ENCODE data around the gene SPOCK2.

Gene SPOCK2

DNA sequence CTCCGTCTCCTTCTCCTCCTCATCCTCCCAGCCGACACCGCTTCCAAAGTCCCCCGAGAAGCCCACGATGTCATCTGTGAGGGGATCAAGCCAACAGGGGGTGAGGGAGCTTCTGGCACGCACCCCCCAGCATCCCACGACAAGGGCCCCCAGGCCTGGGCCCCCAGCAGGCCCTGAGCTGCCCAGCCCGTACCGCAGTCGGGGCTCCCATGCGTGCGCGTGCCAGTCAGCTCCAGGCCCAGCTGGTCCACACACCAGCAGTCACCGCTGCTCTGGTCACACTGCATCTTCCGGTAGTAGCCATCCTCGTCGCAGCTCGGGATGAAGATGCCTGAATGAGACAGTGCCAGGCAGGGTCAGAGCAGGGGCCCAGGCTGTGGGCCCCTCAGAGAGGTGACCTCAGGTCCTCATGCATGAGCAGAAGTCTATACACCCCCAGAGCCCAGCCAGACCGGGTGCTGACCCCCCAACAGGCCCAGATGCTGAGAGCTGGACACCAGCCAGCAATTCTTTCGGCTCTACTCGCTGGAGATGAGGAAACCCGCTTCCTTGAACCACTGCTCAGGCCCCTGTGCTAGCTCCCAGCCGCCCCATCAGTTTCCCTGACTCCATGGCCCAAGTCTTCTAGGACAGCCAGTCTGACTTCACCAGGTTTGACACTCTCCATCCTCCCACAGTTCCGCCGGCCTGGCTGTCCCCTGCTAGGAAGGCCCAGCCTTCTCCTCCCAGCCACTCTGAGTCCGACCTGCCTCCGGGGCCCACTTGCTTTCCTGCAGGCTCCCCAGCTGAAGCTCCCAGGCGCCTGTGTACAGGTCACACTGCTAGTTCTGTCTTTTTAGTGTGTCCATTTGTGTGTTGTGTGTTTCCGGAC, 25.3 kb downstream of the SPOCK2 start:
- no peak overlapping the region for H3K27ac ChIP-seq
- TF ChIP-seq, protein P1, sequence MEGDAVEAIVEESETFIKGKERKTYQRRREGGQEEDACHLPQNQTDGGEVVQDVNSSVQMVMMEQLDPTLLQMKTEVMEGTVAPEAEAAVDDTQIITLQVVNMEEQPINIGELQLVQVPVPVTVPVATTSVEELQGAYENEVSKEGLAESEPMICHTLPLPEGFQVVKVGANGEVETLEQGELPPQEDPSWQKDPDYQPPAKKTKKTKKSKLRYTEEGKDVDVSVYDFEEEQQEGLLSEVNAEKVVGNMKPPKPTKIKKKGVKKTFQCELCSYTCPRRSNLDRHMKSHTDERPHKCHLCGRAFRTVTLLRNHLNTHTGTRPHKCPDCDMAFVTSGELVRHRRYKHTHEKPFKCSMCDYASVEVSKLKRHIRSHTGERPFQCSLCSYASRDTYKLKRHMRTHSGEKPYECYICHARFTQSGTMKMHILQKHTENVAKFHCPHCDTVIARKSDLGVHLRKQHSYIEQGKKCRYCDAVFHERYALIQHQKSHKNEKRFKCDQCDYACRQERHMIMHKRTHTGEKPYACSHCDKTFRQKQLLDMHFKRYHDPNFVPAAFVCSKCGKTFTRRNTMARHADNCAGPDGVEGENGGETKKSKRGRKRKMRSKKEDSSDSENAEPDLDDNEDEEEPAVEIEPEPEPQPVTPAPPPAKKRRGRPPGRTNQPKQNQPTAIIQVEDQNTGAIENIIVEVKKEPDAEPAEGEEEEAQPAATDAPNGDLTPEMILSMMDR (conservative IDR thresholded peaks at IDR 0.05): no peak
- no peak for TF ChIP-seq ZFX (IDR thresholded peaks at IDR 0.05)

DNA sequence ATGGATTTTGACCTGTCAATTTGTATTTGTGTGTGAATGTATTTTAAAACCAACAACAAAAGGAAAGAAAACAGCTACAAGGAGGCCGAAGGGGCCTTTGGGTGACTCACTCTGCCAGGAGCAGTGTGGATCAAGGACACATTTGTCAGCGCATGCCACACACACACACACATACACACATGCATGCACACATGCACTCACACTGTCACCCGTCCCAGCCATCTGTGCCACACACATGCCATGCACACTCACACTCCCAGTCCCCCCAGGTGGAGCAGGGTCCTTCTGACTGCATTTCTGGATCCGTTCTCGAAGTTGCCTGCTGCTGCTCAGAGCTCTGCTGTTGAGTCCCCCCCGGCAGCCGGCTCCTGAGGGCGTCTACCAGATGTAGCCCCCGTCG, 26.0 kb downstream of the SPOCK2 start:
- no peak overlapping the region for H3K27ac ChIP-seq
- TF ChIP-seq ZFX (IDR thresholded peaks at IDR 0.05): no peak
- TF ChIP-seq, protein P1 (conservative IDR thresholded peaks at IDR 0.05): no peak

DNA sequence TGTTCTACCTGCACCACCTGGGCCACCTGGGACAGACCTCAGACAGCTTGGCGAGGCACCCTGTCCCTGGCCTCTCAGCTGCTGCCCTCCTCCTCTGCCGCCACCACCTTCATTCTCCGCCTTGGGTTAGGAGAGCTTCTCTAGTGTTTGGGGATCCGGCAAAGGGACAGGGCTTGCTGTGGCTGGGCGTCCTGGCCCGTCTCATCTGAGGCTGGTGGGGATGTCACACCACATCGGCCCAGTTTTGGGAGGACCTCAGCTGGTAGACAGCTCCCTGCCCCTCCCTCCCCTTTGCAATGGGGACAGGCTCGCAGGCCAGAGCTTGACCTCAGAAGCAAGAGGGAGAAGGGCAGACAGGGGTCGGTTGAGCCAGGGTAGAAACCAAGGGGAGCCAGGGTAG, 26.4 kb downstream of the SPOCK2 start:
- no peak for TF ChIP-seq ZFX (IDR thresholded peaks at IDR 0.05)
- TF ChIP-seq, protein P1 (conservative IDR thresholded peaks at IDR 0.05): no peak
- no peak overlapping the region for H3K27ac ChIP-seq

DNA sequence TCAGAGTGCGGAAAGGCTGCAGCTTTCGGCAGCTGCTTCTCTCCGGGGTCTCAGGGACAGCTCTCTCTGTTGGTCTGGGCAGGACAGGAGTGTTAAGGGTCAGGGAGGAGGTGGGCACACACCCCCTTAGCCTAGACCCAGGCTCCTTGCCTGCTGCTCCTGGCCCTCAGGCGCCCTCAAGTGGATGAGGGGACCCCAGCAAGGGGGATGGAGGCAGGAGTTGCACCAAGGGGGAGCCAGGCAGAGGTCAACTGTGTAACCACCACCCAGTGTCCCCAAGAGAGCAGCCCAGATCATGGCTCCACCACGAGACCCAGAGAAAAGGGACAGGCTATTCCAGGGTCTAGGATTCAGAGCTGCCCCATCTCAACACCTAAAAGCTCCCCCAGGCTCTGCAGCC, 26.9 kb downstream of the SPOCK2 start:
- no peak for TF ChIP-seq ZFX (IDR thresholded peaks at IDR 0.05)
- TF ChIP-seq, protein P1 (conservative IDR thresholded peaks at IDR 0.05): no peak
- H3K27ac ChIP-seq: no peak overlapping the region

DNA sequence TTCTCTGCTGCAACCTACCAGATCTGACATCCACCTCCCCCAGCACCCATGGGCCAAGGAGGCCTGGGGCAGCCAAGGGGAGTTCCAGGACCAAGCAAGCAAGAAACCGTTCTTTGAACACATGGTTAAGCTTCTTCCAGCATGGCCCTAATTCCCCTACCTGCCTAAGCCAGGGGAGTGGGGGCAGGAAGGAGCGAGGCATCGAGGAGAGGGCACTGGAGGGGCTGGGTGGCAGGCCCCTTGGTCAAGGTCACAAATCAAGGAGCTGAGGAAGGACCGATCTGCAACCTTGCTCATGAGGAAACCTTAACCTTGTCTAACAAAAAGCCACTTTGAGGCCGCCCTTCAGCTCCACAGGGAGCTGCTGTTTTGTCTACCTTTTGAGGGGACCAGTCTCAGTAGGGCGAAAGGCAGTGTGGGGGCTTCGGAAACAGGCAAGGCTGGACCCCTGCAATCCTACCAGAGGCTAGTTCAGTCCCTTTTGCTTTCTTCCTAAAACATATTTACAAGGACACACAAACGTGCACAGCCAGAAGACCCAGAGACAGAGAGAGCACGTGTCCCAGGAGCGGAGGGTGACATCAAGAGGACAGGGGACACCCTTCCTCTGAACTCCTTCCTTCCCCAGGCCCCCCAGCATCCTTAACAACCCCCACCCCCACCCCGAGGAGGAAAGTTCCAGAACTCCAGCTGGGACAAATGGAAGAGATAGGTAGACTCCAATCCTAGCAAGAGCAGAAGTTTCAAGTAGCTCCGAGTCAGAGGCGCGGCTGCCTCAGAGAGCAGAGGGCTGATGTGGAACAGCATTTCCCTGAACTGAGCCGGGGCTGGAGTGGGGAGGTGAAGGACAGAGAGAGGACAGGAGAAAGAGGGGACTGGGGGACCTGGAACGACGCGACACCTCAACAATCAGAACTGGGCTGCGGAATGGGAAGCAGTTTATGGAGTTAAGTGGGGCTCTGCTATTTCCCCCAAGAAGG, 28.2 kb downstream of the SPOCK2 start:
- no peak overlapping the region for H3K27ac ChIP-seq
- TF ChIP-seq, protein P1 (conservative IDR thresholded peaks at IDR 0.05): no peak

DNA sequence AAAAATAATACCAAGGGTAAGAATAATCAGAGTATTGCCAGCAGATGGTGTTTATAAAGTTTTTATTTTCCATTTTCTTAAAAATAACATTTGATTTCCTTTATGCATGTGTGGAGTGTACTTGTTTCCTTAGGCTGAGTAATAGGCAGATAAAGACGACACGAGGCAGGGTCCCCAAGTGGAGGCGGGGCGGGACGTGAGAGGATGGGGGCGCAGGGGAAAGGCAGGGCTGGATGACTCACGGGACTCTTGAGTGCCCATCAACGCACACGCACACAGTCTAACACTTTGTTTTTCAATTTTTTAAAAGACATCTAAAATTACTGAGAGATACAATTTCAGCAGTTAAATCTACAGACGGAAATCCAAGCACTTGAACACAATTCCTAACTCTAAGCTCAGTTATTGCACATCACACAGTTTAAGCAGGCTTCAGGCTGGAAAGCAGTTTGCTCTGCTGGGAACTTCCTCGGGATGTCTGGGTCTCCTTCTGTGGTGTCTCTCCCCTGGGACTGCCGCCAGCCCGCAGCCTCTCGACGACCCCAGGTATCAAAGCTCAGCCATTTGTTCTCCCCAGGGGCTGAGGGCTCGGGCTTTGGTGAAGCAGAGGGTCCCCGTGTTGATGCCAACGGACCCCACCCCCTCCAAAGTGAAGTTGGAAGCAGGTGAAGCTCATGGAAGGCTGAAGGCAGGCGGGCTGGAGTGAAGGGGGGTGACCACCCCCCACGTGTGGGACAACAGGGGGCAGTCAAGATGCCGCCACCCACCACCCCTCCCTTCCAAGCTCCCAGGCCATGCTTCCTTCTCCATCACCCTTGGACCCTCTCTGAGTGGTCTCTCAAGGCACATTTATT, 29.1 kb downstream of the SPOCK2 start:
- no peak overlapping the region for H3K27ac ChIP-seq
- no peak for TF ChIP-seq ZFX (IDR thresholded peaks at IDR 0.05)
- TF ChIP-seq, protein P1 (conservative IDR thresholded peaks at IDR 0.05): no peak
